SK-N-SH treated with all-trans-retinoic acid at 6 μM for 48 hours (cell line): ENCODE results near the gene ERC1.

Source experiments
- ATAC-seq: fragments of 200-7000 bp; cut with Tn5 transposase; 3 replicates; pipeline ENCODE4 v1.9.1; 2020; ENCODE audit warnings: mild to moderate bottlenecking, moderate library complexity
- ARNTL ChIP-seq: fragments of 450-650 bp; formaldehyde crosslinking; IDR thresholded peaks from 2 replicates; pipeline ENCODE4 v1.5.0; 2020; ENCODE audit warnings: low read depth, mild to moderate bottlenecking, moderate library complexity, borderline replicate concordance
- BACH2 ChIP-seq: fragments of 250-450 bp; sonication (Bioruptor Pico); IDR thresholded peaks from 2 replicates; pipeline ENCODE4 v1.9.0; 2021; ENCODE audit warnings: mild to moderate bottlenecking, borderline replicate concordance
- CSDC2 ChIP-seq: fragments of 250-450 bp; sonication (Bioruptor Pico); IDR thresholded peaks from 2 replicates; pipeline ENCODE4 v1.5.0; 2020; ENCODE audit warnings: mild to moderate bottlenecking, moderate library complexity
- ESRRG ChIP-seq: fragments of 250-450 bp; sonication (Bioruptor Pico); IDR thresholded peaks from 2 replicates; pipeline ENCODE4 v1.6.1; 2021; ENCODE audit warnings: mild to moderate bottlenecking
- GLIS3 ChIP-seq: fragments of 250-450 bp; sonication (Bioruptor Pico); IDR thresholded peaks from 2 replicates; pipeline ENCODE4 v1.5.0; 2020; ENCODE audit warnings: mild to moderate bottlenecking, moderate library complexity
- ISL1 ChIP-seq: fragments of 250-450 bp; sonication (Bioruptor Pico); IDR thresholded peaks from 2 replicates; pipeline ENCODE4 v2.1.2; 2022; ENCODE audit warnings: mild to moderate bottlenecking, moderate library complexity
- OSR1 ChIP-seq: fragments of 250-450 bp; sonication (Bioruptor Pico); IDR thresholded peaks from 2 replicates; pipeline ENCODE4 v1.8.0; 2022; ENCODE audit warnings: moderate library complexity, mild to moderate bottlenecking, inconsistent platforms
- PPARA ChIP-seq: fragments of 250-450 bp; sonication (Bioruptor Pico); IDR thresholded peaks from 2 replicates; pipeline ENCODE4 v1.5.0; 2020; ENCODE audit warnings: mild to moderate bottlenecking, borderline replicate concordance
- RARB ChIP-seq: fragments of 250-450 bp; sonication (Bioruptor Pico); IDR thresholded peaks from 2 replicates; pipeline ENCODE4 v1.8.0; 2021; ENCODE audit warnings: mild to moderate bottlenecking, moderate library complexity
- SNAI2 ChIP-seq: fragments of 250-450 bp; sonication (Bioruptor Pico); IDR thresholded peaks from 2 replicates; pipeline ENCODE4 v1.5.0; 2020; ENCODE audit warnings: mild to moderate bottlenecking, moderate library complexity
- TCF4 ChIP-seq: fragments of 250-450 bp; sonication (Bioruptor Pico); IDR thresholded peaks from 2 replicates; pipeline ENCODE4 v1.8.0; 2021; ENCODE audit warnings: mild to moderate bottlenecking, moderate library complexity, borderline replicate concordance
- TOX ChIP-seq: fragments of 250-450 bp; sonication (Bioruptor Pico); IDR thresholded peaks from 2 replicates; pipeline ENCODE4 v1.8.0; 2021; ENCODE audit warnings: mild to moderate bottlenecking, moderate library complexity, borderline replicate concordance
- ZC3H10 ChIP-seq: fragments of 250-450 bp; sonication (Bioruptor Pico); IDR thresholded peaks from 2 replicates; pipeline ENCODE4 v1.5.1; 2021; ENCODE audit warnings: mild to moderate bottlenecking, moderate library complexity
- ZFP30 ChIP-seq: fragments of 450-650 bp; formaldehyde crosslinking; IDR thresholded peaks from 2 replicates; pipeline ENCODE4 v1.5.0; 2022; ENCODE audit warnings: mild to moderate bottlenecking, moderate library complexity
- ZNF565 ChIP-seq: fragments of 450-650 bp; formaldehyde crosslinking; conservative IDR thresholded peaks from 2 replicates; pipeline ENCODE4 v1.5.0; 2020; ENCODE audit warnings: low read depth, mild to moderate bottlenecking, moderate library complexity
- ZNF70 ChIP-seq: fragments of 450-650 bp; formaldehyde crosslinking; IDR thresholded peaks from 2 replicates; pipeline ENCODE4 v1.5.0; 2020; ENCODE audit warnings: mild to moderate bottlenecking, moderate library complexity
- ZNF8 ChIP-seq: fragments of 450-650 bp; formaldehyde crosslinking; IDR thresholded peaks from 2 replicates; pipeline ENCODE4 v1.5.0; 2020; ENCODE audit warnings: mild to moderate bottlenecking, moderate library complexity
- TF ChIP-seq, protein P1 (sequence below): fragments of 250-450 bp; sonication (Bioruptor Pico); IDR thresholded peaks from 2 replicates; pipeline ENCODE4 v1.5.1; 2020; ENCODE audit warnings: low read depth, mild to moderate bottlenecking, moderate library complexity
- TF ChIP-seq, protein P2 (sequence below): fragments of 250-450 bp; sonication (Bioruptor Pico); IDR thresholded peaks from 2 replicates; pipeline ENCODE4 v1.5.1; 2021; ENCODE audit warnings: mild to moderate bottlenecking, moderate library complexity
- TF ChIP-seq, protein P3 (sequence below): fragments of 250-450 bp; sonication (Bioruptor Pico); IDR thresholded peaks from 2 replicates; pipeline ENCODE4 v1.8.0; 2021; ENCODE audit warnings: low read depth, mild to moderate bottlenecking, moderate library complexity, borderline replicate concordance
- TF ChIP-seq, protein P4 (sequence below): fragments of 250-450 bp; sonication (Bioruptor Pico); IDR thresholded peaks from 2 replicates; pipeline ENCODE4 v1.5.0; 2020; ENCODE audit warnings: mild to moderate bottlenecking, moderate library complexity
- TF ChIP-seq, protein P5 (sequence below): fragments of 250-450 bp; sonication (Bioruptor Pico); IDR thresholded peaks from 2 replicates; pipeline ENCODE4 v1.8.0; 2020; ENCODE audit warnings: mild to moderate bottlenecking, moderate library complexity, borderline replicate concordance

The ERC1 gene

DNA sequence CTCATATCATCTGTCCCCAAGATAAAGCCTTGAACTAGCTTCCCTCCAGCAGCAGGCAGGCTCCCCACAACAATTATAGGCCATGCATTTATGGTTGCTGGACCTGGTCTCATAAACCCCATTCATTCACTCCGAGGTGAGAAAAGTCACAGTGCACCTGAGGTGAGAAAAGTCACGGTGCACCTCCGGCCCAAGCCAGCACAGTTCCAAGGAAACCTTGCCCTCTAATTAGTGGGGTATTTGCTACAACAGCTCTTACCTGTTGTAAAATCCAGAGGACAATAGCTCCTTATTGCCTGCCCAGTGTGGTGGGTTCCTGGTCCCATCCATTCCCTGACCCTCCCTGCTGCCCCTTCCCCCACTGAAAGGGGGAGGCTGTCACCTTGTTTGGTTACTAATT is 537.8 kb downstream of the ERC1 start:
- ATAC-seq, result no peak

DNA sequence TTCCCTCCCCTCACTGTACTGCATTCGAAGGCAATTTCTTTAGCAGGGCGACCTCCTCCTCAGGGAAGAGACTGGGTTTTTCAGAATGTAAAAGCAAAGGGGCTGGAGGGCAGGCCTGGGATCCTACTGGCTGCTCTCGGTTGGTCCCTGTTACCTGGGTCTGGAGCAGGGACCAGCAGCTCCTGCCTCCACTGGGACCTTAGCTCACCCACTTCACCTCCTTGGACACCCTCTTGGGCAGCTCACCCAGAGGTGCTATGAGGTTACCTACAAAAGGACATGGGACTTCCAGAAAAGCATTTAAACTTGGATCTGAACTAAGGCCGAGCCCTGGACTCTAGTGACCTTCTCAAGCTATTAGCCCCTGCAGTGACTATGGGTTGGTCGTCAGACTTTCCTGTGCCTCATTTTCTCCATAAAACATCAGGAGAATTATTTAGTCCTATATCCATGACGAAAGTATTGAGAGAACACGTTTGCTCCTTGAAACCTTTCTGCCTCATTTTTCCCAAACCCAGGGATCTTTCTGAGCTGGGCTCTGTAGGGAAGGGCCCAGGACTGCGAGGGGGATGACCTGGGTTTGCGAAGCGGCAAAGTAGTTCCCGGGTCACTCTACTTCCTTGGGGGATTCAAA is 538.3 kb downstream of the ERC1 start:
- no peak for TF ChIP-seq ZNF8 (CRISPR knock-in tag)
- no peak for TF ChIP-seq PPARA
- no peak for TF ChIP-seq GLIS3
- no peak for TF ChIP-seq ZFP30 (CRISPR knock-in tag)
- TF ChIP-seq CSDC2, result no peak
- TF ChIP-seq ARNTL, result no peak
- no peak for TF ChIP-seq ISL1
- no peak for TF ChIP-seq ZC3H10
- TF ChIP-seq ESRRG (CRISPR knock-in tag), result no peak
- TF ChIP-seq OSR1 (CRISPR knock-in tag), result no peak
- TF ChIP-seq, protein P1, sequence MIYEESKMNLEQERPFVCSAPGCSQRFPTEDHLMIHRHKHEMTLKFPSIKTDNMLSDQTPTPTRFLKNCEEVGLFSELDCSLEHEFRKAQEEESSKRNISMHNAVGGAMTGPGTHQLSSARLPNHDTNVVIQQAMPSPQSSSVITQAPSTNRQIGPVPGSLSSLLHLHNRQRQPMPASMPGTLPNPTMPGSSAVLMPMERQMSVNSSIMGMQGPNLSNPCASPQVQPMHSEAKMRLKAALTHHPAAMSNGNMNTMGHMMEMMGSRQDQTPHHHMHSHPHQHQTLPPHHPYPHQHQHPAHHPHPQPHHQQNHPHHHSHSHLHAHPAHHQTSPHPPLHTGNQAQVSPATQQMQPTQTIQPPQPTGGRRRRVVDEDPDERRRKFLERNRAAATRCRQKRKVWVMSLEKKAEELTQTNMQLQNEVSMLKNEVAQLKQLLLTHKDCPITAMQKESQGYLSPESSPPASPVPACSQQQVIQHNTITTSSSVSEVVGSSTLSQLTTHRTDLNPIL (CRISPR knock-in tag), result no peak
- no peak for TF ChIP-seq ZNF70
- TF ChIP-seq BACH2 (CRISPR knock-in tag), result no peak
- TF ChIP-seq, protein P2, sequence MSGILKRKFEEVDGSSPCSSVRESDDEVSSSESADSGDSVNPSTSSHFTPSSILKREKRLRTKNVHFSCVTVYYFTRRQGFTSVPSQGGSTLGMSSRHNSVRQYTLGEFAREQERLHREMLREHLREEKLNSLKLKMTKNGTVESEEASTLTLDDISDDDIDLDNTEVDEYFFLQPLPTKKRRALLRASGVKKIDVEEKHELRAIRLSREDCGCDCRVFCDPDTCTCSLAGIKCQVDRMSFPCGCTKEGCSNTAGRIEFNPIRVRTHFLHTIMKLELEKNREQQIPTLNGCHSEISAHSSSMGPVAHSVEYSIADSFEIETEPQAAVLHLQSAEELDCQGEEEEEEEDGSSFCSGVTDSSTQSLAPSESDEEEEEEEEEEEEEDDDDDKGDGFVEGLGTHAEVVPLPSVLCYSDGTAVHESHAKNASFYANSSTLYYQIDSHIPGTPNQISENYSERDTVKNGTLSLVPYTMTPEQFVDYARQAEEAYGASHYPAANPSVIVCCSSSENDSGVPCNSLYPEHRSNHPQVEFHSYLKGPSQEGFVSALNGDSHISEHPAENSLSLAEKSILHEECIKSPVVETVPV (CRISPR knock-in tag), result no peak
- TF ChIP-seq, protein P3, sequence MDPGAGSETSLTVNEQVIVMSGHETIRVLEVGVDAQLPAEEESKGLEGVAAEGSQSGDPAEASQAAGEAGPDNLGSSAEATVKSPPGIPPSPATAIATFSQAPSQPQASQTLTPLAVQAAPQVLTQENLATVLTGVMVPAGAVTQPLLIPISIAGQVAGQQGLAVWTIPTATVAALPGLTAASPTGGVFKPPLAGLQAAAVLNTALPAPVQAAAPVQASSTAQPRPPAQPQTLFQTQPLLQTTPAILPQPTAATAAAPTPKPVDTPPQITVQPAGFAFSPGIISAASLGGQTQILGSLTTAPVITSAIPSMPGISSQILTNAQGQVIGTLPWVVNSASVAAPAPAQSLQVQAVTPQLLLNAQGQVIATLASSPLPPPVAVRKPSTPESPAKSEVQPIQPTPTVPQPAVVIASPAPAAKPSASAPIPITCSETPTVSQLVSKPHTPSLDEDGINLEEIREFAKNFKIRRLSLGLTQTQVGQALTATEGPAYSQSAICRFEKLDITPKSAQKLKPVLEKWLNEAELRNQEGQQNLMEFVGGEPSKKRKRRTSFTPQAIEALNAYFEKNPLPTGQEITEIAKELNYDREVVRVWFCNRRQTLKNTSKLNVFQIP (CRISPR knock-in tag), result no peak
- no peak for TF ChIP-seq SNAI2
- TF ChIP-seq, protein P4, sequence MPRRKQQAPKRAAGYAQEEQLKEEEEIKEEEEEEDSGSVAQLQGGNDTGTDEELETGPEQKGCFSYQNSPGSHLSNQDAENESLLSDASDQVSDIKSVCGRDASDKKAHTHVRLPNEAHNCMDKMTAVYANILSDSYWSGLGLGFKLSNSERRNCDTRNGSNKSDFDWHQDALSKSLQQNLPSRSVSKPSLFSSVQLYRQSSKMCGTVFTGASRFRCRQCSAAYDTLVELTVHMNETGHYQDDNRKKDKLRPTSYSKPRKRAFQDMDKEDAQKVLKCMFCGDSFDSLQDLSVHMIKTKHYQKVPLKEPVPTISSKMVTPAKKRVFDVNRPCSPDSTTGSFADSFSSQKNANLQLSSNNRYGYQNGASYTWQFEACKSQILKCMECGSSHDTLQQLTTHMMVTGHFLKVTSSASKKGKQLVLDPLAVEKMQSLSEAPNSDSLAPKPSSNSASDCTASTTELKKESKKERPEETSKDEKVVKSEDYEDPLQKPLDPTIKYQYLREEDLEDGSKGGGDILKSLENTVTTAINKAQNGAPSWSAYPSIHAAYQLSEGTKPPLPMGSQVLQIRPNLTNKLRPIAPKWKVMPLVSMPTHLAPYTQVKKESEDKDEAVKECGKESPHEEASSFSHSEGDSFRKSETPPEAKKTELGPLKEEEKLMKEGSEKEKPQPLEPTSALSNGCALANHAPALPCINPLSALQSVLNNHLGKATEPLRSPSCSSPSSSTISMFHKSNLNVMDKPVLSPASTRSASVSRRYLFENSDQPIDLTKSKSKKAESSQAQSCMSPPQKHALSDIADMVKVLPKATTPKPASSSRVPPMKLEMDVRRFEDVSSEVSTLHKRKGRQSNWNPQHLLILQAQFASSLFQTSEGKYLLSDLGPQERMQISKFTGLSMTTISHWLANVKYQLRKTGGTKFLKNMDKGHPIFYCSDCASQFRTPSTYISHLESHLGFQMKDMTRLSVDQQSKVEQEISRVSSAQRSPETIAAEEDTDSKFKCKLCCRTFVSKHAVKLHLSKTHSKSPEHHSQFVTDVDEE (CRISPR knock-in tag), result no peak
- TF ChIP-seq RARB (CRISPR knock-in tag), result no peak
- TF ChIP-seq TCF4 (CRISPR knock-in tag), result no peak
- no peak for TF ChIP-seq TOX (CRISPR knock-in tag)
- ATAC-seq, result no peak

More for the DNA sequence above, 537.8 kb downstream of the ERC1 start:
- TF ChIP-seq, protein P5, sequence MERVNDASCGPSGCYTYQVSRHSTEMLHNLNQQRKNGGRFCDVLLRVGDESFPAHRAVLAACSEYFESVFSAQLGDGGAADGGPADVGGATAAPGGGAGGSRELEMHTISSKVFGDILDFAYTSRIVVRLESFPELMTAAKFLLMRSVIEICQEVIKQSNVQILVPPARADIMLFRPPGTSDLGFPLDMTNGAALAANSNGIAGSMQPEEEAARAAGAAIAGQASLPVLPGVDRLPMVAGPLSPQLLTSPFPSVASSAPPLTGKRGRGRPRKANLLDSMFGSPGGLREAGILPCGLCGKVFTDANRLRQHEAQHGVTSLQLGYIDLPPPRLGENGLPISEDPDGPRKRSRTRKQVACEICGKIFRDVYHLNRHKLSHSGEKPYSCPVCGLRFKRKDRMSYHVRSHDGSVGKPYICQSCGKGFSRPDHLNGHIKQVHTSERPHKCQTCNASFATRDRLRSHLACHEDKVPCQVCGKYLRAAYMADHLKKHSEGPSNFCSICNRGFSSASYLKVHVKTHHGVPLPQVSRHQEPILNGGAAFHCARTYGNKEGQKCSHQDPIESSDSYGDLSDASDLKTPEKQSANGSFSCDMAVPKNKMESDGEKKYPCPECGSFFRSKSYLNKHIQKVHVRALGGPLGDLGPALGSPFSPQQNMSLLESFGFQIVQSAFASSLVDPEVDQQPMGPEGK (CRISPR knock-in tag), result no peak
- TF ChIP-seq ISL1, result no peak
- TF ChIP-seq, protein P4 (CRISPR knock-in tag), result no peak
- no peak for TF ChIP-seq PPARA
- no peak for TF ChIP-seq ZFP30 (CRISPR knock-in tag)
- TF ChIP-seq CSDC2, result no peak
- TF ChIP-seq, protein P1 (CRISPR knock-in tag), result no peak
- no peak for TF ChIP-seq ZNF565 (CRISPR knock-in tag)
- no peak for TF ChIP-seq BACH2 (CRISPR knock-in tag)
- no peak for TF ChIP-seq TCF4 (CRISPR knock-in tag)
